NCI-H2196 treated with DMSO at 0.1 percent for 48 hours (cell line): ENCODE data around the gene PIP5KL1.

ENCODE experiments used
- DNase-seq: peaks from one replicate; lab custom pipeline; 2025; ENCODE audit not compliant: unreplicated experiment; lab: John Stamatoyannopoulos, UW

PIP5KL1 gene

GRCh38 chr9:127930231-127931091, at the start of gene PIP5KL1:
Gene PIP5KL1, minus strand, starts transcription at chr9:127930777. Its CDS starts 25 bp downstream, at chr9:127930752.
- DNase-seq: peak; percentile 74

- no peak for DNase-seq
These were observed 49.6 kb upstream of the PIP5KL1 start for GRCh38 chr9:127980060-127980705.

- no peak for DNase-seq
These were observed 48.9 kb upstream of the PIP5KL1 start for GRCh38 chr9:127979333-127980059.

GRCh38 chr9:127979015-127979332, 48.4 kb upstream of the PIP5KL1 start:
- DNase-seq: no peak

GRCh38 chr9:127977884-127978647, 47.5 kb upstream of the PIP5KL1 start:
- DNase-seq: no peak

- DNase-seq: no peak
These were observed 46.7 kb upstream of the PIP5KL1 start for GRCh38 chr9:127977009-127977883.

- DNase-seq: peak; percentile 84
These were observed 45.9 kb upstream of the PIP5KL1 start for GRCh38 chr9:127976498-127976897.

GRCh38 chr9:127975376-127976315, 45.1 kb upstream of the PIP5KL1 start:
- DNase-seq: no peak

- no peak for DNase-seq
These were observed 44.2 kb upstream of the PIP5KL1 start for GRCh38 chr9:127974769-127975261.

- no peak for DNase-seq
These were observed 43.6 kb upstream of the PIP5KL1 start for GRCh38 chr9:127974001-127974768.

GRCh38 chr9:127973169-127974000, 42.8 kb upstream of the PIP5KL1 start:
- DNase-seq: peak; percentile 61

- no peak for DNase-seq
These were observed 41.8 kb upstream of the PIP5KL1 start for GRCh38 chr9:127972236-127972871.

GRCh38 chr9:127971357-127972235, 41.0 kb upstream of the PIP5KL1 start:
- no peak for DNase-seq

- peak; percentile 84 for DNase-seq
These were observed 40.1 kb upstream of the PIP5KL1 start for GRCh38 chr9:127970401-127971313.
